ENCODE results near the gene EEF2K.

DNA sequence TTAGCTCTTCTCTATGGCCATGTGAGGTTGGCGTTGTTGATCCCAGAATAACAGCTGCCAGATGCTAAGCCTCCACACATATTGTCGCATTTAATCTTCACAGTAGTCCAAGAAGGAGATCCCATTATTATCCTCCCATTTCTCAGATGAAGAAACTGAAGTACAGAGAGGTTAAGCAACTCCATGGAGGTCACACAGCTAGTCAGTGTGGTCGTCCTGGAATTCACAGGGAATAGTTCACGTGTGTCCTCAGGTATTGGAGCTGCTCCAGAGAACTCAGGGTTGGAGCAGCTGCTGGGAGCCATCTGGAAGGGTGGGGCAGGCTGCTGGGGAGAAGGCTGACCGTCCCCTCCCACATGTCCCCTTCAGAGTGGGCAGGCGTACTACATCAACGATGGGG, 24.2 kb upstream of the EEF2K start:
- TF ChIP-seq, protein P1, sequence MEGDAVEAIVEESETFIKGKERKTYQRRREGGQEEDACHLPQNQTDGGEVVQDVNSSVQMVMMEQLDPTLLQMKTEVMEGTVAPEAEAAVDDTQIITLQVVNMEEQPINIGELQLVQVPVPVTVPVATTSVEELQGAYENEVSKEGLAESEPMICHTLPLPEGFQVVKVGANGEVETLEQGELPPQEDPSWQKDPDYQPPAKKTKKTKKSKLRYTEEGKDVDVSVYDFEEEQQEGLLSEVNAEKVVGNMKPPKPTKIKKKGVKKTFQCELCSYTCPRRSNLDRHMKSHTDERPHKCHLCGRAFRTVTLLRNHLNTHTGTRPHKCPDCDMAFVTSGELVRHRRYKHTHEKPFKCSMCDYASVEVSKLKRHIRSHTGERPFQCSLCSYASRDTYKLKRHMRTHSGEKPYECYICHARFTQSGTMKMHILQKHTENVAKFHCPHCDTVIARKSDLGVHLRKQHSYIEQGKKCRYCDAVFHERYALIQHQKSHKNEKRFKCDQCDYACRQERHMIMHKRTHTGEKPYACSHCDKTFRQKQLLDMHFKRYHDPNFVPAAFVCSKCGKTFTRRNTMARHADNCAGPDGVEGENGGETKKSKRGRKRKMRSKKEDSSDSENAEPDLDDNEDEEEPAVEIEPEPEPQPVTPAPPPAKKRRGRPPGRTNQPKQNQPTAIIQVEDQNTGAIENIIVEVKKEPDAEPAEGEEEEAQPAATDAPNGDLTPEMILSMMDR (IDR thresholded peaks at IDR 0.05; ENCODE audit: low read depth, low read length, poor library complexity, severe bottlenecking), result no peak
- no peak for TF ChIP-seq EZH2phosphoT487 (IDR thresholded peaks at IDR 0.05; ENCODE audit: borderline replicate concordance, low read length)

All from DOHH2 (cell line).